Muscle of leg (tissue), 11 donors: ENCODE results near the gene TPX2. TPM values are rescaled to one million over a fixed set of nuclear protein-coding genes. Genes with fewer than 3 reads are reported as not detected.
"Not testable (repeated sequence)": the region's sequence is repeated elsewhere in the genome, so short reads cannot be mapped to it uniquely, and the experiment has no call there.

Experiments used
- DNase-seq: peaks from one replicate; pipeline ENCODE4 v3.0.0; 2013
- H3K27ac ChIP-seq: one replicate; pipeline ENCODE4 v1.5.1; 2013; ENCODE audit warnings: mild to moderate bottlenecking, low read length, control low read depth
- H3K27me3 ChIP-seq: one replicate; pipeline ENCODE4 v1.6.1; 2013; ENCODE audit warnings: low read length; ENCODE audit not compliant: control insufficient read depth, insufficient read depth
- H3K36me3 ChIP-seq: one replicate; pipeline ENCODE4 v1.6.1; 2013; ENCODE audit warnings: low read length; ENCODE audit not compliant: control insufficient read depth, insufficient read depth
- H3K4me1 ChIP-seq: one replicate; pipeline ENCODE4 v1.6.1; 2013; ENCODE audit warnings: low read length; ENCODE audit not compliant: control insufficient read depth, insufficient read depth
- H3K4me3 ChIP-seq: one replicate; pipeline ENCODE4 v1.5.1; 2013; ENCODE audit warnings: low read length, control low read depth
- H3K9me3 ChIP-seq: replicated peaks from 2 replicates; pipeline ENCODE4 v1.6.1; 2013; ENCODE audit warnings: low read depth, low read length; ENCODE audit not compliant: control insufficient read depth
- WGBS: methylation state at CpG from one replicate; pipeline ENCODE4 v1.1.5; 2013; ENCODE audit warnings: missing lambda C conversion rate; ENCODE audit not compliant: insufficient coverage; 5-methylcytosine and 5-hydroxymethylcytosine counted together
- polyA plus RNA-seq, 8 donors: library from polyadenylated mRNA; unstranded; fragments of 120-200 nt; gene quantifications; one replicate each; pipeline versions ENCODE4 v1.2.1 to v1.2.3, GENCODE V29; 2013; ENCODE audit warnings: inconsistent platforms in 1 of 8, low replicate concordance in 1 of 8; ENCODE audit not compliant: insufficient read length in 8 of 8, insufficient read depth in 1 of 8
- total RNA-seq: library from RNA; stranded (reverse); fragments of 120-200 nt; gene quantifications from one replicate; pipeline ENCODE4 v1.2.4, GENCODE V29; 2013

Gene TPX2
- total and polyA plus RNA-seq, 9 donors: 21.4 to 42.7 (median 27.9) TPM

DNA sequence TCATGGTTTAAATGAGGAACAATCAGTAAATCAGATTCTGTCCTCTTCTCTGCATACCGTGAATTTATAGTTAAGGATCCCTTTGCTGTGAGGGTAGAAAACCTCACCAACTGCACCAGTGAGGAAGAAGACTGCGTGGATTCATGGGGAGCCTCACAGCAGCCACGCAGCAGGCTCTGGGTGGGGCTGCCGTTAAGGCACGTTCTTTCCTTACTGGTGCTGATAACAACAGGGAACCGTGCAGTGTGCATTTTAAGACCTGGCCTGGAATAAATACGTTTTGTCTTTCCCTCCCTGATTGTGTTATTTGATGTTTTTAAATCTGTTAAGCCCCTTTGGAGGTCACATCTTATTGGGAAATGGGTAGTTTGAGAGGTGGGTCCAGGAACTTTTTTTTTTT is 62.4 kb downstream of the TPX2 start:
- Histone ChIP-seq H3K27ac (no peak overlapping the region), H3K4me1 (peaks cover 6% of the 10 kb centered on the region), H3K4me3 (no peak overlapping the region), H3K9me3 (no peaks in the 10 kb centered on the region), H3K27me3 (no peaks in the 10 kb centered on the region), H3K36me3 (peaks cover 35% of the 10 kb centered on the region)
- 90% methylated on average over 6 of the region's 7 CpGs for WGBS
- no peak for DNase-seq

GRCh38 chr20:31803552-31804291 is 64.6 kb downstream of the TPX2 start:
- Histone ChIP-seq H3K27me3 (no peaks in the 10 kb centered on the region), H3K4me3 (no peak overlapping the region), H3K9me3 (no peaks in the 10 kb centered on the region), H3K27ac (no peak overlapping the region), H3K4me1 (peaks cover 17% of the 10 kb centered on the region), H3K36me3 (peaks cover 25% of the 10 kb centered on the region)
- DNase-seq: no peak
- WGBS: 97% methylated on average over 5 of the region's 7 CpGs

DNA sequence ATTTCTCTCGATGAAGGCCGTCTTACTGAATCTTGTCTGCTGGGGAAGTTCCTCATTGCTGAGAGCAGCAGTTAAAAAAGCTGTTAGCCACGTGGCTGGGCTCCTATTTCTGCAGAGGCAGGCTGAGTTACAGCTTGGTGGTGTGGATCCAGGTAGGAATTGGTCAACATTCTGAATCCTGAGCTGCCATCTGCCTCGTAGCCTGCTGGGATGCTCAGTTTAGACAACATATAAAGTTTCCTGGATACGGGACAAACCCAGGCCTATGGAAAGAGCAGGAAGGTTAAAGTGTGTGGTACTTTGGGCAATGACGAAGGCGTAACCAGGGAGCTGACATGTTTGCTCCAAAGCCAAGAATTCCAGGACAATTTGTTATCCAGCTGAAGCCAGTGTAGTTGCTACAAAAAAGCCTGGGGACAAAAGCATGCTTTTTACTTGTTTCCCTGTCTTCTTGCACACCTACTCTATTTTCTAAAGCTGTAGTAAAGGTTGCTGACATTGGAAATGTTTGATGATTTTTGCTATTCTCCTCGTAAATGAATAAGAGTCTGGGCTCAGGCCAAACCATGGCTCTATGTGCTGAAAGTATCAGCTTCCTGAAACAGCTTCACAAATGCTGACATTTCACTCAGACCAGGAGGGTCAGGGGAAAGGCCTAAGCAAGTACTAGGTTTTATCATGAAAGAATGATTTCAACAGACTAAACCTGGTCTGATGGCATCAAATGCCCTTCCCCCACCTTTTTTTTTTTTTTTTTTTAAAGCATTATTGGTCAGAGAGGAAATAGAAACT is 67.7 kb downstream of the TPX2 start:
- no peaks in the 10 kb centered on the region for H3K9me3 ChIP-seq
- H3K27ac ChIP-seq: peak overlapping the region; percentile 56
- peaks cover 36% of the 10 kb centered on the region for H3K4me1 ChIP-seq
- H3K4me3 ChIP-seq: no peak overlapping the region
- no peaks in the 10 kb centered on the region for H3K27me3 ChIP-seq
- peaks cover 10% of the 10 kb centered on the region for H3K36me3 ChIP-seq
- WGBS: 67% methylated on average over 7 of the region's 8 CpGs
- peak; percentile 37 for DNase-seq

DNA sequence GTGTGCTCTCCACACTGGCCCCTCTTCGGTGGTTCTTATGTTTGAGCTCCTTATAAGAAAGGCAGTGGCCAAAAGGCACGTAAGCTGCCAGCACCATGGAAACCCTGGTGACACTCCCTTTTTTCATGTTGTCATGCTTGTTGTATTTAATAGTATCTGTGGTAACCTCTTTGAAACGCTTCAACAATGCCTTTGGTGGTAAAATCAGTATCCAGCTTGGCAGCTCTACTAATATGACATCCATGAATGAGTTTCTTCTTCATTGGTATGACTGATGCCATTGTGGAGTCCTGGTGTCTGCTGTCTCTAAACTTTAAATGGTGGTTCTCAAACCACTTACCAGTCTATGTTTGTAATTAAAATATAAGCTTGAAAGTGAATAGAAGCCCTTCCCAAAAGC is 69.4 kb downstream of the TPX2 start:
- peaks cover 7% of the 10 kb centered on the region for H3K36me3 ChIP-seq
- H3K27me3 ChIP-seq: no peaks in the 10 kb centered on the region
- H3K27ac ChIP-seq: no peak overlapping the region
- H3K9me3 ChIP-seq: no peaks in the 10 kb centered on the region
- peaks cover 54% of the 10 kb centered on the region for H3K4me1 ChIP-seq
- WGBS: 91% methylated on average over 1 of the region's 3 CpGs
- DNase-seq: no peak
- H3K4me3 ChIP-seq: no peak overlapping the region

DNA sequence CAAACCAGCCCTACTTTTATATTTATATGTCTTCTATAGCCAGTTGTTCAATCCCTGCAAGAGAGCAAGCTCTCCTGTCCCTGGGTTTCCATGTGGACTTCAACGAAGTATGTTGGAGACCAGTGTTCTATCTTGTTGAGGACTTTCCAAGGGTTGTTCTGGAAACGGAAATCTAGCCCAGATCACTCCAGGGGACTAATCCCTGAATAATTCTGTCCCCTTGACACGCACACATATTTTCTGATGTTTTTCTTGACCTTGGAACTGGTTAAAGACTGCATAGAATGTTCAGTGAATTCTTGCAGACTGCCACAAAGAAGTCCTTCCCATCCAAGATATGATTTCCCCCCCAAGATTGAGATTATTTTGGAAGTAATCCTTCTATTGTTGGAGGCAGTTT is 70.6 kb downstream of the TPX2 start:
- 100% methylated on average over 1 of the region's 3 CpGs for WGBS
- no peak overlapping the region for H3K27ac ChIP-seq
- peaks cover 63% of the 10 kb centered on the region for H3K4me1 ChIP-seq
- peaks cover 2% of the 10 kb centered on the region for H3K36me3 ChIP-seq
- H3K27me3 ChIP-seq: no peaks in the 10 kb centered on the region
- no peaks in the 10 kb centered on the region for H3K9me3 ChIP-seq
- no peak overlapping the region for H3K4me3 ChIP-seq
- DNase-seq: no peak

GRCh38 chr20:31811198-31811597 is 72.1 kb downstream of the TPX2 start:
- Histone ChIP-seq H3K4me1 (peaks cover 76% of the 10 kb centered on the region), H3K27ac (peak overlapping the region; percentile 93)
- 64% methylated on average over 3 of the region's 4 CpGs for WGBS

GRCh38 chr20:31811796-31812728 is 73.0 kb downstream of the TPX2 start:
- H3K9me3 ChIP-seq: no peaks in the 10 kb centered on the region
- 62% methylated on average over 11 of the region's 15 CpGs for WGBS
- peaks cover 2% of the 10 kb centered on the region for H3K36me3 ChIP-seq
- DNase-seq: peak; percentile 91
- H3K27ac ChIP-seq: peak overlapping the region; percentile 93
- H3K4me1 ChIP-seq: peaks cover 76% of the 10 kb centered on the region
- H3K27me3 ChIP-seq: no peaks in the 10 kb centered on the region
- no peak overlapping the region for H3K4me3 ChIP-seq

More at GRCh38 chr20:31811198-31811597, 72.1 kb downstream of the TPX2 start:
- H3K4me3 ChIP-seq: no peak overlapping the region
- no peaks in the 10 kb centered on the region for H3K27me3 ChIP-seq
- H3K9me3 ChIP-seq: no peaks in the 10 kb centered on the region
- H3K36me3 ChIP-seq: peaks cover 2% of the 10 kb centered on the region
- no peak for DNase-seq

GRCh38 chr20:31813611-31814010 is 74.5 kb downstream of the TPX2 start:
- Histone ChIP-seq H3K9me3 (no peaks in the 10 kb centered on the region), H3K4me3 (no peak overlapping the region), H3K27ac (no peak overlapping the region), H3K4me1 (peaks cover 80% of the 10 kb centered on the region), H3K36me3 (no peaks in the 10 kb centered on the region), H3K27me3 (no peaks in the 10 kb centered on the region)
- DNase-seq: no peak

DNA sequence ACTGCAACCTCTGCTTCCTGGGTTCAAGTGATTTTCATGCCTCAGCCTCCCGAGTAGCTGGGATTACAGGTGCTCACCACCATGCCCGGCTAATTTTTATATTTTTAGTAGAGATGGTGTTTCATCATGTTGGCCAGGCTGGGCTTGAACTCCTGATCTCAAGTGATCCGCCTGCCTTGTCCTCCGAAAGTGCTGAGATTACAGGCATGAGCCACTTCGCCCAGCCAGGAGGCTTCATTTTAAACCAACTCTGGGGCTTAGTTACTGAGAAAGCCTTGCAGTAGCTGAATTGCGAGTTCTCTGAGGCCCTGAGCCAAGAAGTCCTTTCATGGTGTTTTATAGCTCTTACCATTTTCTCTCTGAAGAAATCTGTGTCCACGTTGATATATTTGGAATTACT is 75.1 kb downstream of the TPX2 start:
- not testable (repeated sequence) for H3K36me3 ChIP-seq, H3K9me3 ChIP-seq, H3K27ac ChIP-seq, H3K27me3 ChIP-seq, DNase-seq, H3K4me3 ChIP-seq
- 70% methylated on average over 5 of the region's 7 CpGs for whole genome bisulfite sequencing
- H3K4me1 ChIP-seq: peaks cover 83% of the 10 kb centered on the region
